Measurements from ENCODE around the gene WDR82. TPM values are rescaled to one million over a fixed set of nuclear protein-coding genes. Genes with fewer than 3 reads are reported as not detected.
A peak's percentile ranks its signal among the peaks of the same experiment; 100 is the strongest.

Gene WDR82
- total and polyA plus RNA-seq, 2 experiments from 2014 or later: 24.8 to 52.1 TPM

- Histone ChIP-seq H2AFZ (no peak overlapping the region), H3K4me1 (ENCODE audit: insufficient read depth) (peaks cover 34% of the 10 kb centered on the region), H3K27ac (no peak overlapping the region), H3K79me2 (peaks cover 2% of the 10 kb centered on the region), H4K20me1 (ENCODE audit: insufficient read depth, poor library complexity, severe bottlenecking) (no peaks in the 10 kb centered on the region), H3K27me3 (no peaks in the 10 kb centered on the region), H3K36me3 (replicated peaks; ENCODE audit: insufficient read depth, low read depth) (no peaks in the 10 kb centered on the region), H3K4me3 (no peak overlapping the region), H3K9me2 (replicated peaks; ENCODE audit: insufficient read depth) (no peaks in the 10 kb centered on the region), H3K4me2 (no peak overlapping the region), H3K9me3 (ENCODE audit: low read depth) (no peaks in the 10 kb centered on the region)
- WGBS (ENCODE audit: low lambda C conversion rate, missing lambda C conversion rate): 75% methylated on average over 12 of the region's 12 CpGs
- no peak for TF ChIP-seq EZH2 (IDR thresholded peaks at IDR 0.05; ENCODE audit: borderline replicate concordance)
- no peak for TF ChIP-seq EZH2phosphoT487 (IDR thresholded peaks at IDR 0.05; ENCODE audit: low read depth, severe bottlenecking, unreplicated experiment)
- no peak for TF ChIP-seq CTCF (IDR thresholded peaks at IDR 0.05; ENCODE audit: poor library complexity)
- no peak for DNase-seq (ENCODE audit: low spot score)
These were observed 24.1 kb upstream of the WDR82 start for GRCh38 chr3:52302426-52303145.

- Histone ChIP-seq H3K36me3 (replicated peaks; ENCODE audit: insufficient read depth, low read depth) (no peaks in the 10 kb centered on the region), H3K27me3 (no peaks in the 10 kb centered on the region), H3K4me1 (ENCODE audit: insufficient read depth) (peaks cover 36% of the 10 kb centered on the region), H3K27ac (peak overlapping the region; percentile 61), H4K20me1 (ENCODE audit: insufficient read depth, poor library complexity, severe bottlenecking) (no peaks in the 10 kb centered on the region), H3K9me3 (ENCODE audit: low read depth) (no peaks in the 10 kb centered on the region), H3K79me2 (peaks cover 2% of the 10 kb centered on the region), H2AFZ (no peak overlapping the region), H3K4me2 (peak overlapping the region; percentile 79), H3K4me3 (no peak overlapping the region), H3K9me2 (replicated peaks; ENCODE audit: insufficient read depth) (no peaks in the 10 kb centered on the region)
- 21% methylated on average over 10 of the region's 14 CpGs for WGBS (ENCODE audit: low lambda C conversion rate, missing lambda C conversion rate)
- TF ChIP-seq CTCF (IDR thresholded peaks at IDR 0.05; ENCODE audit: poor library complexity) (peak; percentile 38), EZH2 (IDR thresholded peaks at IDR 0.05; ENCODE audit: borderline replicate concordance) (no peak), EZH2phosphoT487 (IDR thresholded peaks at IDR 0.05; ENCODE audit: low read depth, severe bottlenecking, unreplicated experiment) (no peak)
- DNase-seq (ENCODE audit: low spot score): peak; percentile 84
These were observed 21.6 kb upstream of the WDR82 start for GRCh38 chr3:52299879-52300611.

GRCh38 chr3:52299247-52299878 lies 20.9 kb upstream of the WDR82 start:
- no peak for TF ChIP-seq CTCF (IDR thresholded peaks at IDR 0.05; ENCODE audit: poor library complexity)
- TF ChIP-seq EZH2phosphoT487 (IDR thresholded peaks at IDR 0.05; ENCODE audit: low read depth, severe bottlenecking, unreplicated experiment): no peak
- TF ChIP-seq EZH2 (IDR thresholded peaks at IDR 0.05; ENCODE audit: borderline replicate concordance): no peak
- no peaks in the 10 kb centered on the region for H3K36me3 ChIP-seq (replicated peaks; ENCODE audit: insufficient read depth, low read depth)
- H4K20me1 ChIP-seq (ENCODE audit: insufficient read depth, poor library complexity, severe bottlenecking): no peaks in the 10 kb centered on the region
- peak overlapping the region; percentile 61 for H3K27ac ChIP-seq
- H3K27me3 ChIP-seq: no peaks in the 10 kb centered on the region
- peaks cover 36% of the 10 kb centered on the region for H3K4me1 ChIP-seq (ENCODE audit: insufficient read depth)
- H3K9me3 ChIP-seq (ENCODE audit: low read depth): no peaks in the 10 kb centered on the region
- H3K79me2 ChIP-seq: peaks cover 2% of the 10 kb centered on the region
- no peaks in the 10 kb centered on the region for H3K9me2 ChIP-seq (replicated peaks; ENCODE audit: insufficient read depth)
- H3K4me3 ChIP-seq: no peak overlapping the region
- H2AFZ ChIP-seq: no peak overlapping the region
- H3K4me2 ChIP-seq: peak overlapping the region; percentile 79
- no peak for DNase-seq (ENCODE audit: low spot score)
- 33% methylated on average over 8 of the region's 10 CpGs for WGBS (ENCODE audit: low lambda C conversion rate, missing lambda C conversion rate)
